ENCODE data around the gene ELMO1. TPM values are rescaled to one million over a fixed set of nuclear protein-coding genes. Genes with fewer than 3 reads are reported as not detected.

The ELMO1 gene
- total and polyA plus RNA-seq, 4 donors: 29.2 to 98.3 (median 86.8) TPM

DNA sequence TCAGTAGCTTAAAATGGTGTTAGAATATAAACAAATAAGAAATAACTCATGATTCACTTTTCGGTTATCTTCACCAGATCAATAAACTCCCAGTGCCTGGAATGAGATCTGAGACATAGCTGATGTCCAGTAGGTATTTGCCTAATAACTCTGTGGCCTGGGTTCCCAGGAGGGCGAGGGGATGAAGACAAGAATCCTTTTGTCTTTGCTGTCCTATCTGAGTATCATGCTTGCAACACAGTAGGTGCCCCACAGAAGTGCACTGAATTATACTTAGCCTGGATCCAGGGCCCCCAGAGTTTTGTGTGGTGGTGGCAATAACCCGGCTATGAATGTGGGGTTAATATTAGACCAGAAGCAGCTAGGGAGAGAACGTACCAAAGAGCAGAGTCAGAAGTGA, 374.3 kb downstream of the ELMO1 start:
- Histone ChIP-seq H3K9me3 (ENCODE audit: control insufficient read depth, insufficient read depth, low read length) (no peaks in the 10 kb centered on the region), H3K4me1 (ENCODE audit: control insufficient read depth, insufficient read depth, low read length) (no peaks in the 10 kb centered on the region), H3K27me3 (ENCODE audit: control insufficient read depth, insufficient read depth, low read length) (no peaks in the 10 kb centered on the region), H3K36me3 (ENCODE audit: control insufficient read depth, insufficient read depth, low read length) (no peaks in the 10 kb centered on the region), H3K4me3 (ENCODE audit: low read depth, low read length) (no peak overlapping the region), H3K27ac (ENCODE audit: low read depth, low read length) (no peak overlapping the region)
- 67% methylated on average over 3 of the region's 4 CpGs for WGBS (ENCODE audit: insufficient coverage)
- no peak for DNase-seq (ENCODE audit: low read depth in 4 of 6, low spot score in 6 of 6)

DNA sequence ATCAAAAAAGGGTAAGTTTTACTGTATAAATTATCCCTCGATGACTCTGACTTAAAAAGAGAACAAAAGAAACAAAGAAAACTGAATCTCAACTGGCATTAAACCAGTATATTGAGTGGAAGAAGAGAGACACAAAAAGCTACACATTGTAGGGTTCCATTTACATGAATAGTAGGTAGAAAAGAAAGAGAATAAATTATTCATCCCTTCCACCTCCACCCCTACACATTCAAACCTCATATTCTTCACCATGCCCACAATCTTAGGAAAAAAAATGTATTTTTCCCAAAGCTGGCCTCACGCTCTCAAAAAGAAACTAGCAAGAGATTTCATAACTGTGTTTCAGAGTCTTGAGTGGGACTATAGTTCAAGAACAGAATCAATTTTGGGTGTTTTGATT, 377.5 kb downstream of the ELMO1 start:
- Histone ChIP-seq H3K27me3 (ENCODE audit: control insufficient read depth, insufficient read depth, low read length) (no peaks in the 10 kb centered on the region), H3K4me1 (ENCODE audit: control insufficient read depth, insufficient read depth, low read length) (no peaks in the 10 kb centered on the region), H3K9me3 (ENCODE audit: control insufficient read depth, insufficient read depth, low read length) (no peaks in the 10 kb centered on the region), H3K36me3 (ENCODE audit: control insufficient read depth, insufficient read depth, low read length) (no peaks in the 10 kb centered on the region), H3K4me3 (ENCODE audit: low read depth, low read length) (no peak overlapping the region), H3K27ac (ENCODE audit: low read depth, low read length) (no peak overlapping the region)
- WGBS (ENCODE audit: insufficient coverage): no CpG with 5 or more reads among the region's 2 CpGs
- no peak for DNase-seq (ENCODE audit: low read depth in 4 of 6, low spot score in 6 of 6)

GRCh38 chr7:37070471-37070870, 378.2 kb downstream of the ELMO1 start:
- DNase-seq (ENCODE audit: low read depth in 4 of 6, low spot score in 6 of 6): no peak
- Histone ChIP-seq H3K27me3 (ENCODE audit: control insufficient read depth, insufficient read depth, low read length) (no peaks in the 10 kb centered on the region), H3K27ac (ENCODE audit: low read depth, low read length) (no peak overlapping the region), H3K9me3 (ENCODE audit: control insufficient read depth, insufficient read depth, low read length) (no peaks in the 10 kb centered on the region), H3K4me1 (ENCODE audit: control insufficient read depth, insufficient read depth, low read length) (no peaks in the 10 kb centered on the region), H3K4me3 (ENCODE audit: low read depth, low read length) (no peak overlapping the region), H3K36me3 (ENCODE audit: control insufficient read depth, insufficient read depth, low read length) (no peaks in the 10 kb centered on the region)
- 80% methylated on average over 1 of the region's 3 CpGs for WGBS (ENCODE audit: insufficient coverage)

- no CpG with 5 or more reads among the region's 2 CpGs for WGBS (ENCODE audit: insufficient coverage)
- no peak overlapping the region for H3K4me3 ChIP-seq (ENCODE audit: low read depth, low read length)
- peak in 1 of 6 donors; percentile 58 for DNase-seq (ENCODE audit: low read depth in 4 of 6, low spot score in 6 of 6)
- H3K27ac ChIP-seq (ENCODE audit: low read depth, low read length): no peak overlapping the region
- H3K4me1 ChIP-seq (ENCODE audit: control insufficient read depth, insufficient read depth, low read length): no peaks in the 10 kb centered on the region
- H3K9me3 ChIP-seq (ENCODE audit: control insufficient read depth, insufficient read depth, low read length): no peaks in the 10 kb centered on the region
- H3K27me3 ChIP-seq (ENCODE audit: control insufficient read depth, insufficient read depth, low read length): no peaks in the 10 kb centered on the region
- no peaks in the 10 kb centered on the region for H3K36me3 ChIP-seq (ENCODE audit: control insufficient read depth, insufficient read depth, low read length)
Observed at GRCh38 chr7:37070031-37070430, 378.6 kb downstream of the ELMO1 start.

- H3K27ac ChIP-seq (ENCODE audit: low read depth, low read length): no peak overlapping the region
- DNase-seq (ENCODE audit: low read depth in 4 of 6, low spot score in 6 of 6): no peak
- H3K36me3 ChIP-seq (ENCODE audit: control insufficient read depth, insufficient read depth, low read length): no peaks in the 10 kb centered on the region
- no CpG with 5 or more reads among the region's 2 CpGs for WGBS (ENCODE audit: insufficient coverage)
- no peaks in the 10 kb centered on the region for H3K27me3 ChIP-seq (ENCODE audit: control insufficient read depth, insufficient read depth, low read length)
- H3K9me3 ChIP-seq (ENCODE audit: control insufficient read depth, insufficient read depth, low read length): no peaks in the 10 kb centered on the region
- H3K4me1 ChIP-seq (ENCODE audit: control insufficient read depth, insufficient read depth, low read length): no peaks in the 10 kb centered on the region
- no peak overlapping the region for H3K4me3 ChIP-seq (ENCODE audit: low read depth, low read length)
Observed at GRCh38 chr7:37069336-37069735, 379.3 kb downstream of the ELMO1 start.

- DNase-seq (ENCODE audit: low read depth in 4 of 6, low spot score in 6 of 6): no peak
- Histone ChIP-seq H3K27ac (ENCODE audit: low read depth, low read length) (no peak overlapping the region), H3K27me3 (ENCODE audit: control insufficient read depth, insufficient read depth, low read length) (no peaks in the 10 kb centered on the region), H3K4me3 (ENCODE audit: low read depth, low read length) (no peak overlapping the region), H3K9me3 (ENCODE audit: control insufficient read depth, insufficient read depth, low read length) (no peaks in the 10 kb centered on the region), H3K36me3 (ENCODE audit: control insufficient read depth, insufficient read depth, low read length) (no peaks in the 10 kb centered on the region), H3K4me1 (ENCODE audit: control insufficient read depth, insufficient read depth, low read length) (no peaks in the 10 kb centered on the region)
- 25% methylated on average over 1 of the region's 1 CpG for WGBS (ENCODE audit: insufficient coverage)
Observed at GRCh38 chr7:37068902-37069301, 379.8 kb downstream of the ELMO1 start.

GRCh38 chr7:37068038-37068437, 380.6 kb downstream of the ELMO1 start:
- Histone ChIP-seq H3K4me1 (ENCODE audit: control insufficient read depth, insufficient read depth, low read length) (no peaks in the 10 kb centered on the region), H3K27ac (ENCODE audit: low read depth, low read length) (no peak overlapping the region), H3K27me3 (ENCODE audit: control insufficient read depth, insufficient read depth, low read length) (no peaks in the 10 kb centered on the region), H3K9me3 (ENCODE audit: control insufficient read depth, insufficient read depth, low read length) (no peaks in the 10 kb centered on the region), H3K4me3 (ENCODE audit: low read depth, low read length) (no peak overlapping the region), H3K36me3 (ENCODE audit: control insufficient read depth, insufficient read depth, low read length) (no peaks in the 10 kb centered on the region)
- WGBS (ENCODE audit: insufficient coverage): no CpG with 5 or more reads among the region's 4 CpGs
- no peak for DNase-seq (ENCODE audit: low read depth in 4 of 6, low spot score in 6 of 6)

DNA sequence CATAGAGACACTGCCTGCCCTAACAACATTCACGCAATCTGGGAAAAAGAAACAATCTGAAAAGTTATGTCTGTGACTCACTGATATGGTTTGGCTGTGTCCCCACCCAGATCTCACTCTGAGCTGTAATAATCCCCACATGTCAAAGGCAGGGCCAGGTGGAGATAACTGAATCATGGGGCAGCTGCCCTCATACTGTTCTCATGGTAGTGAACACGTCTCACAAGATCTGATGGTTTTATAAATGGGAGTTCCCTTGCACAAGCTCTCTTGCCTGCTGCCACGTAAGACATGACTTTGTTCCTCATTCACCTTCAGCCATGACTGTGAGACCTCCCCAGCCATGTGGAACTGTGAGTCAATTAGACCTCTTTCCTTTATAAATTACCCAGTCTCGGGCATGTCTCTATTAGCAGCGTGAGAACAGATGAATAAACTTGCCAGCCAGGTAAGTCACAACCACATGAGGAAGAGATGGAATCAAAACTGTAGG, 382.8 kb downstream of the ELMO1 start:
- H3K9me3 ChIP-seq (ENCODE audit: control insufficient read depth, insufficient read depth, low read length): no peaks in the 10 kb centered on the region
- H3K27ac ChIP-seq (ENCODE audit: low read depth, low read length): no peak overlapping the region
- no peaks in the 10 kb centered on the region for H3K4me1 ChIP-seq (ENCODE audit: control insufficient read depth, insufficient read depth, low read length)
- DNase-seq (ENCODE audit: low read depth in 4 of 6, low spot score in 6 of 6): no peak
- H3K4me3 ChIP-seq (ENCODE audit: low read depth, low read length): no peak overlapping the region
- H3K36me3 ChIP-seq (ENCODE audit: control insufficient read depth, insufficient read depth, low read length): no peaks in the 10 kb centered on the region
- WGBS (ENCODE audit: insufficient coverage): no CpG with 5 or more reads among the region's 5 CpGs
- no peaks in the 10 kb centered on the region for H3K27me3 ChIP-seq (ENCODE audit: control insufficient read depth, insufficient read depth, low read length)

- WGBS (ENCODE audit: insufficient coverage): 75% methylated on average over 1 of the region's 3 CpGs
- Histone ChIP-seq H3K27ac (ENCODE audit: low read depth, low read length) (no peak overlapping the region), H3K4me1 (ENCODE audit: control insufficient read depth, insufficient read depth, low read length) (no peaks in the 10 kb centered on the region), H3K9me3 (ENCODE audit: control insufficient read depth, insufficient read depth, low read length) (peaks cover 3% of the 10 kb centered on the region), H3K36me3 (ENCODE audit: control insufficient read depth, insufficient read depth, low read length) (no peaks in the 10 kb centered on the region), H3K4me3 (ENCODE audit: low read depth, low read length) (no peak overlapping the region), H3K27me3 (ENCODE audit: control insufficient read depth, insufficient read depth, low read length) (no peaks in the 10 kb centered on the region)
- DNase-seq (ENCODE audit: low read depth in 4 of 6, low spot score in 6 of 6): peak in 1 of 6 donors; percentile 48
Observed at GRCh38 chr7:37062560-37062859, 386.2 kb downstream of the ELMO1 start.

DNA sequence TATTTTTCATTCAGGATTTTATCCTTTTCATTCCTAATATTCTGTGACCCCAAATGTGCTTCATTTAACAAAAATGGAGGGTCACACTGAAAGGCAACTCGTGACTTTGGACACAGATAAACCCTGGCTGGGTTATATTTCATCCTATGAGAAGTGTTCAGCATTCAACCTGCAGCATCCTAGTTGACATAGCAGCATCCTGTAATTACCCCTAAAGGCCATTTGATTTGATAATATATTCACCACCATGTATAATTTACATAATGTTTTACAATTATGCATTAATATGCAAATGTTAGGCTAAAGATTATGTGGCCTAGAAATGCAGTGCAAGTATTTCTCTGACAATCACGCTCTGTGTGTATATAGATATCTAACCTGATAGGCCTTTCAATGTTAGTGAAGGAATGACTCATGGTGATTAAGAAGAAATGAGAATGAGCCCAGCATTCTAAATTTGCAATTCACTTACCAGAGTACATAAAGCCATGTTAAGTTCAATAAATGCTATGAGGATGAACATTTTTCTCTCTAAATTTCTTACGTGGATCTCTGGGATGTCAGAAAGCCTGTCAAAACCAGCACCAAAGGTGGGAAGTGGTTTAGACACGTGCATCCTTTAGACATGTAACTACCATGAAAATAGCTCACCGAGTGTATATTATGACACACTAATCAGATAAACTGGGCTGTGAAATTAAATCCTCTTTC, 386.7 kb downstream of the ELMO1 start:
- no peak overlapping the region for H3K27ac ChIP-seq (ENCODE audit: low read depth, low read length)

More for the DNA sequence above, 386.7 kb downstream of the ELMO1 start:
- WGBS (ENCODE audit: insufficient coverage): no CpG with 5 or more reads among the region's 5 CpGs
- H3K36me3 ChIP-seq (ENCODE audit: control insufficient read depth, insufficient read depth, low read length): no peaks in the 10 kb centered on the region
- H3K27me3 ChIP-seq (ENCODE audit: control insufficient read depth, insufficient read depth, low read length): no peaks in the 10 kb centered on the region
- no peak overlapping the region for H3K4me3 ChIP-seq (ENCODE audit: low read depth, low read length)
- DNase-seq (ENCODE audit: low read depth in 4 of 6, low spot score in 6 of 6): peak in 2 of 6 donors; percentile 29 to 66
- H3K4me1 ChIP-seq (ENCODE audit: control insufficient read depth, insufficient read depth, low read length): no peaks in the 10 kb centered on the region
- H3K9me3 ChIP-seq (ENCODE audit: control insufficient read depth, insufficient read depth, low read length): peaks cover 3% of the 10 kb centered on the region
